SHP77 (cell line): Measurements from ENCODE around the gene ENTREP3.
A peak's percentile ranks its signal among the peaks of the same experiment; 100 is the strongest.
"Not testable (repeated sequence)": the region's sequence is repeated elsewhere in the genome, so short reads cannot be mapped to it uniquely, and the experiment has no call there.

Experiments used
- DNase-seq, 2 experiments: peaks; one replicate each; lab custom pipeline; 2025; lab: John Stamatoyannopoulos, UW

The ENTREP3 gene

GRCh38 chr1:155223047-155223446, 32.2 kb downstream of the ENTREP3 start:
- no peak for DNase-seq

- not testable (repeated sequence) for DNase-seq
Measured at GRCh38 chr1:155220211-155220965, 34.9 kb downstream of the ENTREP3 start.

- DNase-seq, result peak; percentile 28 to 42
Measured at GRCh38 chr1:155219592-155220031, 35.7 kb downstream of the ENTREP3 start.

GRCh38 chr1:155218854-155219591, 36.3 kb downstream of the ENTREP3 start:
- peak; percentile 88 to 90 for DNase-seq

- DNase-seq, result not testable (repeated sequence)
Measured at GRCh38 chr1:155214702-155215101, 40.6 kb downstream of the ENTREP3 start.

- not testable (repeated sequence) for DNase-seq
Measured at GRCh38 chr1:155212051-155212440, 43.2 kb downstream of the ENTREP3 start.

GRCh38 chr1:155211381-155212050, 43.8 kb downstream of the ENTREP3 start:
- not testable (repeated sequence) for DNase-seq

- no peak for DNase-seq
Measured at GRCh38 chr1:155210314-155211104, 44.8 kb downstream of the ENTREP3 start.

GRCh38 chr1:155209312-155209721, 46.0 kb downstream of the ENTREP3 start:
- DNase-seq, result no peak

- DNase-seq, result peak; percentile 89 to 94
Measured at GRCh38 chr1:155208541-155209311, 46.6 kb downstream of the ENTREP3 start, which contains the start of gene MTX1. TSS of gene MTX1 (plus strand) at chr1:155208695. CDS start at chr1:155208805, 110 bp downstream.

- peak; percentile 51 to 72 for DNase-seq
Measured at GRCh38 chr1:155207806-155208540, 47.3 kb downstream of the ENTREP3 start, which contains the start of gene THBS3. TSS of gene THBS3 (minus strand) at chr1:155207897. CDS start at chr1:155207876, 21 bp downstream.

- peak; percentile 91 to 95 for DNase-seq
Measured at GRCh38 chr1:155206891-155207805, 48.1 kb downstream of the ENTREP3 start.

- no peak for DNase-seq
Measured at GRCh38 chr1:155205969-155206593, 49.2 kb downstream of the ENTREP3 start.

GRCh38 chr1:155205035-155205434, 50.2 kb downstream of the ENTREP3 start:
- no peak for DNase-seq

GRCh38 chr1:155202731-155203515, 52.4 kb downstream of the ENTREP3 start:
- DNase-seq, result no peak

- DNase-seq, result no peak
Measured at GRCh38 chr1:155202198-155202597, 53.1 kb downstream of the ENTREP3 start.

- DNase-seq, result no peak
Measured at GRCh38 chr1:155200920-155201319, 54.4 kb downstream of the ENTREP3 start.

- no peak for DNase-seq
Measured at GRCh38 chr1:155199792-155200191, 55.5 kb downstream of the ENTREP3 start.
